ENCODE data around the gene MAPK8IP2.
"Not testable (repeated sequence)": the region's sequence is repeated elsewhere in the genome, so short reads cannot be mapped to it uniquely, and the experiment has no call there.

MAPK8IP2 gene

DNA sequence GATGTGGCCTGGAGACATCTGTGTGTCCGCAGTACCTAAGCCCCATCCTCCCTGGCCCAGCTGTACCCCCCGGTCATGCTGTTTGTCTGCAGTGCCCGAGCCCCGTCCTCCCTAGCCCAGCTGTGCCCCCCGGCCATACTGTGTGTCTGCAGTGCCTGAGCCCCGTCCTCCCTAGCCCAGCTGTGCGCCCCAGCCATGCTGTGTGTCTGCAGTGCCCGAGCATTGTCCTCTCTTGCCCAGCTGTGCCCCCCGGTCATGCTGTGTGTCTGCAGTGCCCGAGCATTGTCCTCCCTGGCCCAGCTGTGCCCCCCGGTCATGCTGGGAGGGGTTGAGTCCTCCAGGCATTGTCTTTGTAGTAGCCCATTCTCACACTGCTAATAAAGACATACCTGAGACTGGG, 35.0 kb downstream of the MAPK8IP2 start:
- no peak for DNase-seq (ENCODE audit: low read depth)

DNA sequence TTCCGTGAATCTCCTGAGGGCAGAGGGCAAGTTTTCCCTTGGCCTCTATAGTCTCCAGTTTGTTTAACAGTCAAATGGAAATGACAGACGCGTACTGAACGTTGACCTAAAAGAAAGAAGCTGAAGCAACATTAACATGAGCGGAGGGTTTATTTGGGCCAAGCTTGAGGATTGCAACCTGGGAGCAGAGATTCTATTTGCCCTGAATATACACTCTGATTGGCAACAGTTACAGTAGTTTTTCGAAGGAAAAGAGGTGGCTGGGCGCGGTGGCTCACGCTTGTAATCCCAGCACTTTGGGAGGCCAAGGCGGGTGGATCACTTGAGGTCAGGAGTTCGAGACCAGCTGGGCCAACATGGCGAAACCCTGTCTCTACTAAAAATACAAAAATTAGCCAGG, 39.7 kb downstream of the MAPK8IP2 start:
- DNase-seq (ENCODE audit: low read depth): not testable (repeated sequence)

DNA sequence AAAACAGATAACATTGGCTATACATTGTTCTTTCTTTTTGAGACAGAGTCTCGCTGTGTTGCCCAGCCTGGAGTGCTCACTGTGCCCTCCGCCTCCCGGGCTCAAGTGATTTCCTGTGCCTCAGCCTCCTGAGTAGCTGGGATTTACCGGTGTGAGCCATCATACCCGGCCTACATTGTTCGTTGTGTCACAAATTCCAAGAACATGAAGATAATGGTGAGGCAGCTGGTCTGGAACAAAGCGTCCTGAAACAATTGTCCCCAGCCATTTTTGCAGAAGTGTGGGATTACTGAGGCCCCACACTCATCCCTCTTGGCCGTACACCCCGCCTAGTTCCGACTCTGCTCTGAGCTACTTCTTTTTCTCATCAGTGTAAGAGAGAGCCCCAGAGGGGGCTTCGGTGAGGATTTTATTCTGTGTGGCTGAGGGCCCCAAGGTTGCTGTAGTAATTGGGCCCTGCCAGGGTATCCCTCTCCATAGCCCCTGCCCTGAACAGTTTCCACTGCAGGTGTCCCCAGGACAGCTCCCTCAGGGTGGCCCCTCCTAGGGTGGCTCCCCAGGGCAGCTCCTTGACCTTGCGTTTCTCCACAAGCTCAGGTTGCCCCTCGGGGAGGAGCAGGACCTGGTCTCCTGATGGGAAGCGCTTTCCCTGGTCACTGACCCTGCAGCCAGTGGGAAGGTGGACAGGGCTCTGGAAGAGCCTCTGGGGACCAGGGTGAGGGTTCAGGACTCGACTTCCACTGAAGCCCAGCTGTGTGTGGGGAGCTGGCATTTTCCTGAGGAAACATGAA, 40.5 kb downstream of the MAPK8IP2 start:
- DNase-seq (ENCODE audit: low read depth): no peak

DNA sequence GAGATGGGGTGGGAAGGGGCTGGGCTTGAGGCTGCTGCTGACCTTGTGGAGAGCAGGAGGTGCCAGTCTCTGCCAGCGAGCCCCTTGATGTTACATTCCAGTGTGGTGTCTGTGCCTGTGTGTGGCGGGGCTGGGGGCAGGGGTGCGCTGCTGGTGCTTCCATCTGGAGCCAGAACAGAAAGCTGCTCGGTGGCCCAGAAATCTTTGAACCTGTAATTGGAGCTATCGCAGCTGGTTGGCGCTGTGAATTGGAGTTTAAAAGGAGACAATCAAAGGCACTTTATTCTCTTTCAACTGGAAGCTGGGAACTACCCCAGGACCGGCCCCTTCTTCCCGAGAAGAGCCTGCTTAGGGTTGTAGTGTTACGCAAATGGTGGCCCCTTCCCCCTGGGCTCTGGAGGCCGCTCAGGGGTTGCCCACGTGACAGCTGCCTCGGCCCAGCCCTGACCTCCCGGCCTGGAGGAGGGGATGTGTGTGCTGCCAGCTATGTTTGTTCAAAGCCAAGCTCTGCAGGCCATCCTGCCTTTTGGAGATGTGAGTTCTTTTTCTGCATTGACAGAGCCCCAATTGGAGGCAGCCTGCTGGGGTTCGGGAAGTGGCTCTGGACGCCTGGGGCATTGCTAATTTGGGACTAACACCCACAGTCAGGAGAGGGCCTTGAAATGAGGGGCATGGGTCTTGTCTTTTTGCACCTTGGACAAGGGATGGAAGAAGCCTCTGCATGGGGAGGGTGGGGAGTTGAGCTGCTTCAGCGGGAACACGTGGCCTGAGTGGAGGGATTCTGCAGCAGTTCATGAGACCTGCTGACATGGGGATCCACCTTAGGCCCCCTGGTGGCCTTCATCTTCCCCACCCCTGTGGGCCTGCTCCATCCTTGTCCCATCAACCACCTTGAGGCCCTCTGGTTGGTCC, 41.4 kb downstream of the MAPK8IP2 start:
- DNase-seq (ENCODE audit: low read depth): no peak

DNA sequence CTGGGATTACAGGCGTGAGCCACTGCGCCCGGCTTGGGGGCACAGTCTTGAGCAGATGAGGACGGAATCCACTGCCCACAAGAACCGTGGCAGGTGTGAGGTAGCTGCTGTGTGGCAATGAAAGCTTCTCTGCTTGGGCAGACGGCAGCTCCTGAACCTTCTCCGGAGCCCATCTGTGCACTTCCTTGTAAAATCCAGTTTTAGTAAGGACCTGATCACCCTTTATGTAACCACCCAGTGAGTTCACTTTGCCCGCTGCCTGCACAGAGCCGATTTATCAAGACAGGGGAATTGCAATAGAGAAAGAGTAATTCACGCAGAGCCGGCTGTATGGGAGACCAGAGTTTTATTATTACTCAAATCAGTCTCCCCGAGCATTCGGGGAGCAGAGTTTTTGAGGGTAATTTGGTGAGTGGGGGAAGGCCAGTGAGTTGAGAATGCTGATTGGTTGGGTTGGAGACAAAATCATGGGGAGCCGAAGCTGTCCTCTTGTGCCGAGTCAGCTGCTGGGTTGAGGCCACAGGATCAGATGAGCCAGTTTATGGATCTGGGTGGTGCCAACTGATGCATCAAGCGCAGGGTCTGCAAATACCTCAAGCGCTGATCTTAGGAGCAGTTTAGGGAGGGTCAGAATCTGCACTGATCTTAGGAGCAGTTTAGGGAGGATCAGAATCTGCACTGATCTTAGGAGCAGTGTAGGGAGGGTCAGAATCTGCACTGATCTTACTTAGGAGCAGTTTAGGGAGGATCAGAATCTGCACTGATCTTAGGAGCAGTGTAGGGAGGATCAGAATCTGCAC, 42.6 kb downstream of the MAPK8IP2 start:
- not testable (repeated sequence) for DNase-seq (ENCODE audit: low read depth)

DNA sequence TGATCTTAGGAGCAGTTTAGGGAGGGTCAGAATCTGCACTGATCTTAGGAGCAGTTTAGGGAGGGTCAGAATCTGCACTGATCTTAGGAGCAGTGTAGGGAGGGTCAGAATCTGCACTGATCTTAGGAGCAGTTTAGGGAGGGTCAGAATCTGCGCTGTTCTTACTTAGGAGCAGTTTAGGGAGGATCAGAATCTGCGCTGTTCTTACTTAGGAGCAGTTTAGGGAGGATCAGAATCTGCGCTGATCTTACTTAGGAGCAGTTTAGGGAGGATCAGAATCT, 43.2 kb downstream of the MAPK8IP2 start:
- not testable (repeated sequence) for DNase-seq (ENCODE audit: low read depth)

DNA sequence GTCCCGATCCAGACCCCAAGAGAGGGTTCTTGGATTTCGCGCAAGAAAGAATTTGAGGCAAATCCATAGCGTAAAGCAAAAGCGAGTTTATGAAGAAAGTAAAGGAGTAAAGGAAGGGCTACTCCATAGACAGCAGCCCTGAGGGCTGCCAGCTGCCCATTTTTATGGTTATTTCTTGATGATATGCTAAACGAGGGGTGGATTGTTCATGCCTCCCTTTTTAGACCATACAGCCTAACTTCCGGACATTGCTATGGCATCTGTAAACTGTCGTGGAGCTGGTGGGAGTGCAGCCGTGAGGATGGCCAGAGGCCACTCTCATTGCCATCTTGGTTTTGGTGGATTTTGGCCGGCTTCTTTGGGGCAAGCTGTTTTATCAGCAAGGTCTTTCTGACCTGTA, 52.7 kb downstream of the MAPK8IP2 start:
- DNase-seq (ENCODE audit: low read depth): no peak

DNA sequence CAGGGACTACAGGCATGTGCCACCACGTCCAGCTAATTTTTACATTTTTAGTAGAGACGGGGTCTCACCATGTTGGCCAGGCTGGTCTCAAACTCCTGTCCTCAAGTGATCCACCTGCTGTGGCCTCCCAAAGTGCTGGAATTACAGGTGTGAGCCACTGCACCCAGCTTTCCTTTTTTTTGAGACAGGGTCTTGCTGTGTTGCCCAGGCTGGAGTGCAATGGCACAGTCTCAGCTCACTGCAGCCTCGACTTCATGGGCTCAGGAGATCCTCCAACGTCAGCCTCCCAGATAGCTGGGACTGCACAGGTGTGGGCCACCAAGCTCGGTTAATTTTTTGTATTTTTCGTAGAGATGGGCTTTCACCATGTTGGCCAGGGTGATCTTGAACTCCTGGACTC, 54.1 kb downstream of the MAPK8IP2 start:
- not testable (repeated sequence) for DNase-seq (ENCODE audit: low read depth)

DNA sequence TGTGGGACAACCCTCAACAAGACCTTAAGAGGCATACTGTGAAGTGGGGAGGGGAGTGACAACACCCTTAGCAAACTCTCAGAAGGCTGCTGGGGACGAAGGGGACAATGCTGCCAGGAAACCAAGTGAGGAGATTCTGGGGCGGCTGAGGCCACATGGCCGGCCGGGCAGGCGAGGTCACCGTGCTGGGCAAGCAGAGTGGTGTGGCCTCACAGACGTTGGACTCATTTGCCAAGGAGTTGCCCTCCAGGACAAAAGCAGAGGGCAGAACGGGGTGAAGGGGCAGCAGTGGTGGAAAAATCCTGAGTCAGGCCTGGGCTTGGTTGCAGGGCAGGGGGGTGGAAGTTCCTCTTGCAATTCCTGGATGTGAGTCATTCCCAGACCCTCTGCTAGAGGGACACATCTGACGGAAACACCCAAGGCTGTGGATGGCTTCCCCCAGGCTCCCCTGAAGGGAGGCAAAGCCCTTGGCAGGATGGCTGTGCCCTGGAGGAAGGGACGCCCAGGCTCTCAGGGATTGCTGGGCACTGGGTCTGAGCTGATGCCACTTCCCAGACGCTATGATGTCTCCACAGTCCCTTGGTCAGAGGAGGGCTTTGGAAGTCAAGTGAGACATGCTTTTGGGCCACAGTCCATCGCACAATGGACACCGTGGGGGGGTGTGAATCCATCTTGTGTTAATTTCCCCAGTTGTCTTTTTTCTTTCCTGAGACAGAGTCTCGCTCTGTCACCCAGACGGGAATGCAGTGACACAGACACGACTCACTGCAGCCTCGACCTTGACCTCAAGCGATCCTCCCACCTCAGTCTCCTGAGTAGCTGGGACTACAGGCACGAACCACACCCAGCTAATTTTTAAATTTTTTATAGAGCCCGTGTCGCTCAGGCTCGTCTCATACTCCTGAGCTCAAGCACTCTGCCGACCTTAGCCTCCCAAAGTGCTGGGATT, 55.8 kb downstream of the MAPK8IP2 start:
- DNase-seq (ENCODE audit: low read depth): no peak

DNA sequence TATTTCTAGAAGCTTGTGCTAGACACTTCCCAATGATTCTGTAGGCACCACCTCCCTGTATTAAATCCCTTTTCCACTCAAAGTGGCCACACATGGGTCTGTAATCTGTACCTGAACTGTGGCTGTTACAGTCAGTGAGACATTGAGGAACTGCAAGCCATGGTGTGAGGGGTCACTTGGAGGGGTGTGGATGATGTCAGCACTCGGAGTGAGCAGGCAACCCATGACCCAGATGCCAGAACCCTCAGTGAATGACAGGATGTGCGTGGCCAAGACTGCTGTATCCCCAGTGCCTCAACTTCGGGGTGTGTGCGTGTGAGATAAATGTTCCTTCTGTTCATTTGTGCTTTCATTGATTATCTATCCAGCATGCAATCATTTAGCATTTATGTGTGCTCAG, 57.3 kb downstream of the MAPK8IP2 start:
- DNase-seq (ENCODE audit: low read depth): no peak

DNA sequence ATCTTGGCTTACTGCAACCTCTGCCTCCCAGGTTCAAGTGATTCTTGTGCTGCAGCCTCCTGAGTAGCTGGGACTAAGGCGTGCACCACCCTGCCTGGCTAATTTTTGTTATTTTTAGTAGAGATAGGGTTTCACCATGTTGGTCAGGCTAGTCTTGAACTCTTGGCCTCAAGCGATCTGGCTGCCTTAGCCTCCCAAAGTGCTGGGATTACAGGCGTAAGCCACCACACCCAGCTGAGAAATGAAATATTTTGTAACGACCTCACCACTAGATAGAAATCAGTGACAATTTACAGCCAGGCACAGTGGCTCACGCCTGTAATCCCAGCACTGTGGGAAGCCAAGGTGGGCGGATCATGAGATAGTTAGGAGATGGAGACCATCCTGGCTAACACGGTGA, 59.1 kb downstream of the MAPK8IP2 start:
- not testable (repeated sequence) for DNase-seq (ENCODE audit: low read depth)

DNA sequence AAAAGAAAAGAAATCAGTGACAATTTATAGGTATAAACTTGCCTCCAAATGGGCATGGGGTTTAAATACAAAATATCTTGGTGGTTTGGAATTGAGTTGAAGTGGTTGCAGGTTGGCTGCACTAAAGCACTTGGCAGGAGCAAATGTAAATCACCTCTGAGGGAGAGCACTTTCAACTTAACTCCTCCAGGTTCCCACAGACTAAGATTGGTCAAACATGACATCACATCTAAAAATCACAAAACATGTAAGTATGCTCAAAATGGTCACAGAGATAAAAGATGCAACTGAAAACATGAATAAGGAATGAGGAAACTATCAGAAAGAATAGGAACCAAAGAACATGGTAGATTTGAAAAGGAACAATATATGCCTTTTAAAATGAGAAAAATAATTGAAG, 59.7 kb downstream of the MAPK8IP2 start:
- no peak for DNase-seq (ENCODE audit: low read depth)

Data from stimulated activated CD8-positive, alpha-beta memory T cell treated with anti-CD3 and anti-CD28 coated beads, Interleukin-15, amount 100 ng/mL, for 1 hour (primary cell).